Activated naive CD8-positive, alpha-beta T cell treated with anti-CD3 and anti-CD28 coated beads, Interleukin-2, amount 50 U/mL, for 16 hours (primary cell): Measurements from ENCODE around the gene CELA1.

Experiments used
- DNase-seq: peaks from one replicate; pipeline ENCODE4 v3.0.0-alpha.2; 2020; ENCODE audit warnings: low read depth, low spot score

CELA1 gene

DNA sequence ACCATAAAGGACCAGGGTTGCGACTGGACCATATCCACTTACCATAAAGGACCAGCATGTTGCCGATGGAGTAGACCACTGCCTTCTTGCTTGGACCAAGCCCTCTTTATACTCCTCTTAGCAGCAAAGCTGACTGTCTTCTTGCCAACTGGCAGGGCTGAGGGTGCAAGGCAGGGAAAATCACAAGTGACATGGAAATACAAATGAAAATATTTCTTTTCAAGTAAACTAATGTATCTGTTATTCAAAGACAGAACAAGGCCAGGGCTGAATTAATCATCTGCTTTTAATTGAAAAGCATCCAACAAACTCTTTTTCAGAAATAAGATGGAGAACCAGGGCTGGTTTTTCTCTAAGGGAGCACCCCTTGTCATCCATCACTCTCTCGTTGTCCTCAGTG lies at the start of gene CELA1:
Gene CELA1, minus strand, starts transcription at position 99 of the 400 bp plus-strand sequence. Its CDS starts 41 bp downstream, at position 58.
- no peak for DNase-seq

DNA sequence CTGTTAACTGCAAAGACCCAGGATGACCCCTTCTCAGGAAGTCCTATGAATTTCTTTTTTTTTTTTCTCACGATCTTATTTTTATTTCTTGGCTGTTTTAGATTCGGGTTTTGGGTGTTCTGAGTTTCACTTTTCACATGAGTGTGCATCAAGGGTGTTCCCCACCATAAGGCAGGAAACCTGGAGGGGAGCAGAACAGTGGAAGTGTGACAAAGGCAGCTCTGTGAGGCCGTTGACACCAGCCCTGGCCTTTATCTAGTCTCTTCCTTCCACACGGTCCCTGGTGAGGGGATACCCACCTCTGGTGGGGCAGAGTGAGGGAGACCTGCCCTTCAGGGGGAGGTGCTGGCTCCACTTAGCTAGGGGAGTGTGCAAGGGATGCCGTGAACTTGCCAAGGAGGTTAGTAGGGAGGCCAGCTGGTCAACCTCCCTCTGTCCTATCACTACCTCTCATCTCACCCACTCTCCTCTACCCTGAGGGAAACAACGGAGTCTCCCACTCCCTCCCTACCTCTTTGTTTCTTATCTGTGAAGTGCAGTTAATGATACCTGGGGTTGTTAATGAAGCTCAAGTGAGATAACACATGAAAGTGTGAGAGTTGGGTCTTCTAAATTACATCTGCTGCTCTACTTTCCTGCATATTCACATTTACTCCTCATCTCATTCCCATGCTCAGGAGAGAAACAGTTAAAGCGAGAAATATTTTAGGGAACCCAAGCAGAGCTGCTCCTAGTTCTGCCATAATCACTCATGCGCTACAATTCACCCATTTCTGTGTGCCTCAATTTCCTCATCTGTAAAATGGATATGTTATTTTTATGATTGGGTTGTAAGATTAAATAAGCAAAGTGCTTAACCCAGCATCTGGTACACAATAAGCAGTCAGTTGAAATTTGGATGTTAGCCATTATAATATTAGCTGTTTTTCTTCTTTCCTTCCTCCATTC lies 49.1 kb upstream of the CELA1 start:
- DNase-seq: no peak

DNA sequence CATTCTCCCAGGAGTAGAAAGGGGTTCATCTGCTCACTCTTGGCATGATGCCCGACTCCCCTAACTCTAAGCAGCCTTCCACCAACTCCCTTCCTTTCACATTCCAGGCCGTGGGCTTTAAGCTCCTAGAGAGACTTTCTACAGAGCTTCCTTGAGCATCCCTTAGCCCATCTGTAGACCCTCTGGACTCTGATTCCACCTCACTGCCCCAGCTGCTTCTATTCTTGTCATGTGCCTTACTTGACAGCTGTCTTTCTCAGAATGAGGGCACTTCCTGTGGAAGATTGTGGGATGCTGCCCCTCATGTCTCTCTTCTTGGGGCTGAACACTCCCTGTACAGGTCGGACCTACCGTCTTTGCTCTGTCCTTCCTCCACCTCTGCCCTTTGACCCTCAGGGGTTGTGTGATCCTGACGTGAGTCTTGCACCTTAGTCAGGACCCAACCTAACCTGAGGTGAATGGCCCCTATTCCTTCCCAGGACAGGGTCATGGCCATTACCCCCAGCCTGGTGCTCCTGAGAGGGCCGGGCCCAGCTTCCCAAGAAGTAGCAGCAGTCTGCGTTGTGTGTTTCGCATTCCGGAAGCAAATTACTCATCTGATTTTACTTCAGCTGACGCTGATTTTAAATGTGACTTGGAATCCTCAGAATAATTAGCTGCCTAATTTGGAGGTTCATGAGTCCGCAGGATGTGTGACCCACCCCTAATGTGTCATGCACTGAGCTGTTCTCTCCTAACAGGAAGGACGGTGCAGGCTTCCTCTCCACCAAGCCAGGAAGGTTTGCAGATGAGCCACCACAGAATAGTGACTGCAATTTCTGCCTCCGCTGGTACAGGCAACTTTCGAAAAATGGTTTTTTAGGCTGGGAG lies 47.4 kb upstream of the CELA1 start:
- no peak for DNase-seq

DNA sequence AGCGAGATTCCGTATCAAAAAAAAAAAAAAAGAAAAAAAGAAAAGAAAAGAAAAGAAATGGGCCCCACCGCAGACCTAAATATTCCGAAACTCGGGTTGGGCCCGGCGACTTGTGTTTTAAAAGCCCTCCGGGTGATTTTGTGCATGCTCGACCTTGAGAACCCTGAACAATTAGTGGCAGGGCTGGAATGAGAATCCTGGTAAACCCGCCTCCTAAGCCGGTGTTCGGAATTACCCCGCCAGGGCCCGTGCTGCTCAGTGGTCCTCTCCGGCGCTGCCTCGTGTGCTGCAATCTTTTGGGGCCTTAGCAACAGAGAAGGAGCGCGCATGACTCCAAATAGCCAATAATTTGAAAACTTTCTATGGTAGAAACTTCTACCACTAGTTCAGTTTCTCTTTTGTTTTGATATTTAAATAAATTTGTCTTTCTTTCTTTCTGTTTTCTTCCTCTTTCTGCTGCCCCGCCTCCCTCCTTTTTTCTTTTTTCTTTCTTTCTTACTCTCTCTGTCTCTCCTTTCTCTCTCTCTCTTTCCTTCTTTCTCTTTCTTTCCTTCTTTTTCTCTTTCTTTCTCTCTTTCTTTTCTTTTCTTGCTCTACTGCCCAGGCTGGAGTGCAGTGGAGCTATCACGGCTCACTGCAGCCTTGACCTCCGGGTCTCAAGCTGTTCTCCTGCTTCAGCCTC lies 46.2 kb upstream of the CELA1 start:
- DNase-seq: no peak

DNA sequence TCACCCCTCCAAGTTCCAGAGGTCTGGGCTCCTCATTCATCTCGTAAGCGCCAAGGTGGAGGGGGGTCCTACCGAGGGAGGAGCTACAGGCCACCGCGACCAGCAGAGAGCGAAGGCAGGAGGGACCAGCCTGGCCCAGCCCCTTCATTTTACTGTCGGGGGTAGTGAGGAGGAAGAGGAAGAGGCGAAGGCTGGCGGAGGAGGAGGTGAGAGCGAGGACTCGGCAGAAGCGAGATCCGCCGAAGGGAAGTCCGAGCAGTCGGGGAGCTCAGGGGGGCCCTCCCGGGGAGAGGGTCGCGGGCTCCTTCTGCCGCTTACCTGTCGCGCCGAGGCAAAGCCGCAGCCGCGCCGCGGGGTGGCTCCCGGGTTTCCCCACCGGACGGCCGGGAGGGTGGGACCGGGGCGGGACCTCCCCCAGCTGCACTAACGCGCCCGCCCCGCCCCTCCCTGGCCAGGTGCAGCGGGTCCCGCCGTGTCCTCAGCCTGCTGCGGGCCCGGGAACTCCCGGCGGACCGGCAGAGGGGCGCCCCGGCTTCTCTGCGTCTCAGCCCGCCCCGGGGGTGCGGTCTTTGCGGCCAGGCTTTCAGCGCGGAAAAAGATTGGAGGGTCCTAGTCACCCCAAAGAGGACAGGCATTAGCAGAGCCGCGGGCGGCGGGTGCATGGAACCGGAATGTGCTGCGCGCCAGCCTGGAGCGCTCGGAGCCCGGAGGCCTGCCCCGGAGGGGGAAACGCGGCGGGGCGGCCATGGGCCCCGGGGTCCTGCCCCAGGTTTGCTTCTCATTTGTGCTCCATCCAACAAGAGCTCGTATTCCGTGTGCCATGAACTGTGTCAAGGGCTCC lies 45.0 kb upstream of the CELA1 start, which contains the start of gene GALNT6:
Gene GALNT6, minus strand, starts transcription at position 124 of the 841 bp plus-strand sequence. CDS start 11,625 bp downstream, outside the sequence.
- peak; percentile 40 for DNase-seq

DNA sequence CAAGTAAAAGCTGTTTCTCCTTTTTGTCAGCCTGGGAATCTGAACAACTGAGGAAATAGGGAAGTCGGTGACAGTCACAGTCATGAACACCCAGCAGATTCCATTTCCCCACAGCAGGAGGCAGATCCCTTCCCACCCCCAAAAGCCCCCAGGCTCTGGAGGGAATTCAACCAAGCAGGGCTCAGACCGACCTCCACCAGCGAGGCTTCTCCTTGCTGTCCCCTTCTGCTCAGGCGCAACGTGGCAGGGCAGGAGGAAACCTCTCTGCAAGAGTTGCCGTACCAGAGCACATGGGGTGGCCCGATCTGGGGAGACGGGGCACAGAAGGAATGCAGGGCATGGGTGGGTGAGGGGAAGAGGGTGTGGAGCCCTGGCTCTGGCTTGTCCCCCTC lies 44.4 kb upstream of the CELA1 start:
- DNase-seq: no peak

DNA sequence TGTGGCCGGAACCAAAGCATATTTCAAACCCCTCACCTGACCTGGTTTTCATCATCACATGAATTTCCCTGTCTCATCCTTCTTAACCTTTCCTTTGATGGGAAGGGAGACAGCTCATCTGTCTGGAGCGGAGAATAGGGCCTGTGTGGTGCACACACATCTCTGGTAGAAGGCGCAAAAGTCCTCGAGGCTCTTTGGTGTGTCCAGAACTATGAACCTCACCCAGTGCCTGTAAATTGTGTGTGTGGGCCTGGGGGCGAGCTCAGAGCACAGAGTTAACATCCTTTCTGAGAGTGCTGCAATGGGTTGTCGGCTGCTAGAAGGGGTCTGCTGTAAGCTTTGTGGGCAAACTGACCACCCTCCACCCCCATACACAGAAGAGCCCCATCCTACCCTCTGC lies 44.0 kb upstream of the CELA1 start:
- no peak for DNase-seq

DNA sequence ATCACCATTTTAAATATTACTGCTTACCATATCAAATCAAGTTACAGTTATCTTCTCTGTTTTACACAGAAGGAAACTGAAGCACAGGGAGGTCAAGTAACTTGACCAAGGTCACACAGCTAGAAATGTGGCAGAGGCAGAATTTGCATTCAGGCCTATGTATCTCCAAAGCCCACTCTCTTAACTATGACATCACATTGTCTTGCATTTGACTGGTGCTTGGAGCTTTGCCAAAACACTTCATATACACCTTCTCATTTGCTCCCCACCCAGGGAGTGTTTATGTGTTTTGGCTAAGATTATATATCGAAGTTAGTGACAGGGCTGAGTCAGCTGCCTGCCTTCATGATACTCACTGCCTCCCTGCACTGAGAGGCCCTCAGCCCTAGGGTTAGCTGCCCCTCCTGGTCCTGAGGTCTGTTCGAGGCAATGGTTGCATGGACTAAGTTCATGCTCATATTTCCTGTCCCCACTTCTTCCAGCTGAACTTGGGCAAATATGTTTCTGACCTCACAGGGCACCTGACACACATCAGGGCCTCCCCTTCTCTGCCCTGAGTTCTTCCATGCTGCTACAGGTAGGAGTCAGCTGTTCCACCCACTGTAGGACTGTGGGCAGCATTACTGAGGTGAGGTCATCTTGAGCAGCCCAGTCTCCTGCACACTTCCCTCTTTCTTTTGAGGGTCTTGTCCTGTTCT lies 43.0 kb upstream of the CELA1 start:
- no peak for DNase-seq

DNA sequence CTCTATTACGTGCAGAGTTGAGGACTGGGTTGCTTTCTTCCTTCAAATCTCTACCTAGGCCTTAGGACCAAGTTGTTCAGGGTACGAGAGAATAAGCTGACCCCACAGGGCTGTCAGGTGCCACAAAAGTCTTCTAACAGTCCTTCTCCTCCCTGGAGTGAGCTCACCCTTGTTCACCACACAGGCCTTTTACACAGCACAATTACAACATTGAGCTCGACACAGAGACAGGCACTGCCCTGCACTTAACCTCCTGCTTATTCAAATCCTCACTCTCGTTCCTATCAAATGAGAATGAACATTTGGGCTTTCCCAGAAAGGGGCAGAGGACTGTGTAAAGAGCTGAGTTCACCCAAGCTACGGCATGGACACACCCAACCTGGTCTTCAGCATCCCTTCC lies 42.4 kb upstream of the CELA1 start:
- DNase-seq: no peak

DNA sequence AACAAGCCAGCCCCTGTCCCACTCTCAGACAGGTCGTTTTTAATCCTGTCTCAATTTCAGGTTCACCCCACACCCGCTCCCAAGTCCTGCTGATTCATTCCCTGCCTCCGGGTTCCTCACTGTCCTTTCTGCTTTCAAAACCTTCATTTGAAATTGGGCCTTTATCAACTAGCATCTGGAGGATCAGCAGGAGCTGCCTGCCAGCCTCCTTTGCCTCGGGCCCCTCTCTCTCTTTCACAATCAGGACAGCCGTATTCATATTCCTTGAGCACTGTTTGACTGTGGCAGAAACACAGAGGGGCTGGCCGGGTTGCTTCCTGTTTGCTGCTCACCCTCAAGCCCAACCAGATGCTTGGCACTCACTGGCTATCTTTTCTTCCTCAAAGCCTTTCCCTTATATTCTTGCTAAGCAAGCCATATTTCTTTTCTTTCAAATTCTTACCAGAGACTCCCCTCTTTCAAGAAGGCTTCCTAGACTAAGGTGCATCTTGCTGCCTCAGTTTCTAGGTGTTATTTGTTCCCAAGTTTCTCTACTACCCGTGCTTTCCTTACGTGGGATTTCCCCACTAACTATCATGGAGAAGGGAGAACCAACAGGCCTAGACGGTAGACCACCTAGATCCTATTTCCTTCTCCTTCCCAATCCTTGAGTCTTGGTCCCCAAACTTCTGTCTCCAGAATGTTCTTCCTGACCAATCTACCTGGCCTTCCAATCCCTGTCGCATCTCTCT lies 41.8 kb upstream of the CELA1 start:
- no peak for DNase-seq

DNA sequence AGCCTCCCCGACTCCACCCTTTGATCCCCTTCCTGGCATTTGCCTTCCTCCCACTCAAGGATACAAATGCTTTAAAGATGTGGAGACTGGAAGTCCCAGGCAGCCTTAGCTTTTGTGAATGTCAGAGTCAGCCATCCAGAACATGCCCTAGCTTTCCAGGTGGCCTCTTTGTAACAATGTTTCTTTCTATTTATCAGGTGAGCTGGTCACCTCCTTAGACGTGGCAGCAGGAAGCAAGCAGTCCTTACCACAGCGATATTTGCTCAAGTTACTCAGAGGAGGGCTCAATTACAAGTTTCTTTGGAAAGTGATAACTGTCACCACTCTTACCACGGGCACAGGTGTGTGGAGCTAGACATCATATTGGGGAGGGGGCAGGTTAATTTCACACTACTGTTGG lies 39.9 kb upstream of the CELA1 start:
- DNase-seq: no peak

DNA sequence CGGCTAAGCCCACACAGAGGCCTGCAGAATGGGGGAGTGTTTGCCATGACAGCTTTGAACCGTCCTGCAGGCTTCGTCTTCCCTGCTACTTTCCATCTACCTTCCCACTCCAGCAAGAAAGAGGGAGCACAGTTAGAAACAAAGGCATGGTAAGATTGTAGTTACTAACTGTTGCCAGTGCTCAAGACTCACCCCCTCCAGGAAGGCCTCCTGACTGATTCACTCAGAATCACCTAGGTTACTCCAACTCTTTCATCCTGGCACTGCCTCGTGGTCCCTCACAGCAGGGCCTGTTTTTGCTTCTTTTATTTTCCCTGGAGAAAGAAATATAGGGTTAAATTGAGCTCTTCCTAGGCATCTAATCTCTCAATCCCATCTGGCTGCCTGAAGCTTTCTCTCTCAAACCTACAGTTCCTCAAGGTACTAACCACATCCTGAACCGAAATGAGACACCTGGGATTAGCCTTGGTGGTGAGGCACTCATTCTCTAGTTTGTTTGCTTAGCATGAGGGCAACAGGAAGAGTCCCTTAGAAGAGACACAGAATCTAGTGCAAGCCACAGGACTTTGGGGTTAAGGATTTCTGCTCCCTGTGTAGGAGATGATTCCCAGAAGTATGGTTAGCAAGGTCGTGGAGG lies 36.9 kb upstream of the CELA1 start:
- DNase-seq: no peak

DNA sequence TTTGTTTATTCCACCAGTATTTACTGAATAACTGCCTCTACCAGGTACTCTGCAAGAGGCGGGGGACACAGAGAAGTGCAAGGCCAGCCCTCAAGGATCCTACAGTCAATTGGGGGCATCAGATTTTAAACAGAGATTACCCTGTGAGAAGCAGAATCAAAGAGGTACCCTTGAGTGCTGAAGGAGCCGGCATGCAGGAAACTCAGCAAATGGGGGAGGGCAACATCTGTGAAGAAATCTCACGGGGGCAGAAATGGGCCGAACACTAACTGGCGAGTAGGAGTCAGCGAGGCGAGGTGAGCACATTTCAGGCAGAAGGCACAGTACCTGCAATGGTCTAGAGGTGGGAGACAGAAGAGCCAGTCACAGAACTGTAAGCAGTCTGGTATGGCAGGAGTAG lies 35.7 kb upstream of the CELA1 start:
- DNase-seq: no peak

DNA sequence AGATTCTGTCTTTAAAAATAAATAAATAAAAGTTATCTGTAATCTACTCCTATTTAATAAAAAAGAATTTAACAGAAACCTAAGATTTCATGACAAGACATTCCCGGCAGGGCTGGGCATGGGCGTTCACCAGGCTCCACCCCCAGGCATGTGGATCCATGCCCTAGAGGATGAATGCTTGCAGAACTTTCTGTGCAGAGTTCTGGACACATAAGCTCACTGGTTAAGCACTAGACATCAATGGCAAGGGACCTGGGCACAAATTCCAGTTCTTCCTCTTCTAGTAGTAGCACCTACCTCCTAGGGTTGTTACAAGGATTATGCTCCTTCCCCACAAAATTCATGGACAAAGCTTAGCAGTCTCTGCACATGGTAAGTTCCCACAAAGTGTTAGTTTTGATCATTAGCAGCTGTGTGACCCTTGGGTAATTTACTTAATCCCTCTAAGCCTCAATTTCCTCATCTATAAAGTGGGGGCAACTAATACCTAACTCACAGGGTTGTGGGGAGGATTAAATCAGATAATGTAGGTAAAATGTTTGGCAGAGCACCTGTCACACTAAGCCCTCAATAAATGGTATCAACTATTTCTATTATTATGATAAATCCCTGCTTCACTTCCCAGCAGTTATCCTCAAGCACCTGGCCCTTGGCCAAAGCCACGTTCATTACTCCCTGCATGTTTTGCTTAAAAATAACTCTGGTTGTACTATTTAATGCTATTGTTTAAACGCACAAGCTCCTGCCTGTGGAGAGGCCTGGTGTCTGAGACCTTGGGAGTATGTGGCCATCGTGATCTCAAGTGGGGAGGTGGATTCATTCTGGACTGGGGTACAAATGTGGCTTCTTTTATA lies 35.0 kb upstream of the CELA1 start:
- DNase-seq: no peak

DNA sequence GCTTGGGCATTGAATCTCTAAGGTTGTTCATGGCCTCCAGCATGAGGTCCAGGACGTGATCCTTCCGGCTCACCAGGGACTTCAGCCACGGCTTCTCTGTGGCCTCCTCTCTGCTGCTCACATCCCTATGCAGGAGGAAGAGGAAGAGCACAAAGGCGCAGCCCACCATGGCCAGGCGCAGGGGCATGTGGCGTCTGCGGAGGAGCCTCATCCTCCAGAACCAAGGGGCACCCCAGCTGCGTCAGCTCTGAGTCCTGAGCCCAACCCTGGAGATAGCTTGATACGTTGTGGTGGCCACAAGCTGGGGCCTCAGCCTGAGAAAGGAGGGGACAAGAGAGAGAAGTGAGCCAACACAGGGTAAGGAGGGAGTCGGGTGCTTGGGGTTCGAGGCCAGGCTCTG lies 33.1 kb upstream of the CELA1 start:
- no peak for DNase-seq

DNA sequence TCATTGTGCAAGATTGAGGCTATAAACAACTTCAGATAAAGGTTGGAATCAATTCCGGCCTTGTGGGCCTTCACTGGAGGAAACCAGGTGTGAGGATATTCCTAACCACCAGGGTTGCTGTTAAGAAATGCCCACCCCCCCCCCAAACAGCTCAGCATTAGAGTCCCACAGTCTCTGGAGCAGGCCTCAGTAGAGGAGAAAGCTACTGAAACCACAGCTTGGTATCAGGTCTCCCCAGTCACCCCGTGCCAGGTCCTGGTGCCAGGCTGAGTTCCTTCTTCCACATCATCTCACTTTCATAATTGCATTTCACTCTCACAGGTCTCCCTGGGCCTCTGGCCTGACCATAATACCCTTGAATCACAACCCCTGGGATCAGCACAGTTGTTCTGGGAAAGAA lies 32.3 kb upstream of the CELA1 start:
- DNase-seq: no peak

DNA sequence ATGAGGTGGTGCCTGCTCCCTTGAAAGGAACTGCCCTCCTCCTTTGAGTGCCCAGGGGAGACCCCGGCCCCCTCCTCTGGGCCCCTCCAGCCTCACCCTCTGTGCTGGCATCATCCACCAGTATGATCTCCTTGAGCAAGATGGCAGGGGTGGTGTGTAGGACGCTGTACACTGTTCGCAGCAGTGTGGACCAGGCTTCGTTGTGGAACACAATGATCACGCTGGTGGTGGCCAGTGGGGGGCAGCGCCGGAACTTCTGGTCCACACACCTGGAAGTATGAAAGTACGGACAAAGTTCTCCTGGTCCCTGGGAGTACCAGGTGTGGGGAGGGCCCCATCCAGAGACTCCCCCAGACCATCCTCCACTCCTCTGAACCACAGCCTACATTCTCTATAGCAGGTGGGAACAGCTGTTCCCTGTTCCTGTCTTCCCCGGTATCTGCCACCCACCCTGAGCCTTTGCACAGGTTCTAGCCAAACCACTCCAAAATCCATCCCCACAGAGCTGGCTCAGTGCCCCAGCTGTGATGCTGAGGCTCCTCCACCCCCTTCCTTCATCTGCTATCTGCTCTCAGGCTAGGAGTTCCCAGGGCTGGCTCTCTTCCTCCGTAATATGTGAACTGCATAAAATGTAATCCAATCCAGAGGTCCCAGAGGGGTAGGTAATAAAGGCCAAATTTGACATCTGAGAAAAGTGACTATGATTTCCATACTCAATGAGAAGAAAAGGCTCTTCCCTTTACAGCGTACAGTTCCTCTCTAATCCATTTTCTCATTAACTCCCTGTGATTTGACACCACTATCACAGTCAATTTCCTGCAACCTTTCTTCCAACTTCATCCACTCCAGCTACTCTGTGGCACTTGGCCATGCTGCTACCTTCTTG lies 30.9 kb upstream of the CELA1 start:
- no peak for DNase-seq
